K562 (cell line): ENCODE results near the gene ANKRD12. TPM values are rescaled to one million over a fixed set of nuclear protein-coding genes. Genes with fewer than 3 reads are reported as not detected.

ENCODE experiments used
- CHD2 ChIP-seq: IDR thresholded peaks from 2 replicates; pipeline ENCODE4 v1.6.1; 2011; ENCODE audit warnings: low read depth, low read length
- CREB1 ChIP-seq, 2 experiments: sonication (generic) in 1 of 2; formaldehyde crosslinking in 1 of 2; IDR thresholded peaks; 2 replicates each; pipeline versions ENCODE4 v1.6.1 to v1.8.0; 2012 to 2022; ENCODE audit warnings: inconsistent platforms in 1 of 2, mild to moderate bottlenecking in 1 of 2, missing genetic modification reagents in 1 of 2, moderate library complexity in 1 of 2
- E2F1 ChIP-seq: sonication (generic); formaldehyde crosslinking; IDR thresholded peaks from 2 replicates; pipeline ENCODE4 v1.8.1; 2023; ENCODE audit warnings: mild to moderate bottlenecking, missing genetic modification reagents, moderate library complexity
- LEF1 ChIP-seq: fragments of 450-650 bp; IDR thresholded peaks from 2 replicates; pipeline ENCODE4 v1.6.1; 2016; ENCODE audit warnings: mild to moderate bottlenecking
- SNIP1 ChIP-seq: fragments of 450-650 bp; IDR thresholded peaks from 2 replicates; pipeline ENCODE4 v1.7.1; 2017; ENCODE audit warnings: low read depth, mild to moderate bottlenecking
- TEAD1 ChIP-seq, 2 experiments: fragments of 450-650 bp in 1 of 2; sonication (generic) in 1 of 2; formaldehyde crosslinking; IDR thresholded peaks; 2 replicates each; pipeline versions ENCODE4 v1.4.0 to v1.8.0; 2020 to 2022; ENCODE audit warnings: mild to moderate bottlenecking in 2 of 2, missing genetic modification reagents in 1 of 2
- ZC3H11A ChIP-seq: IDR thresholded peaks from 2 replicates; pipeline ENCODE4 v1.6.1; 2012; ENCODE audit warnings: low read depth, low read length, improper control_type of control experiment
- ZEB2 ChIP-seq: fragments of 450-650 bp; IDR thresholded peaks from 2 replicates; pipeline ENCODE4 v1.6.1; 2016
- ZFPM2 ChIP-seq: fragments of 250-450 bp; sonication (Bioruptor Pico); IDR thresholded peaks from 2 replicates; pipeline ENCODE4 v1.5.1; 2022; ENCODE audit warnings: mild to moderate bottlenecking
- polyA plus RNA-seq, 8 experiments: library from polyadenylated mRNA; depleted of rRNA in 4 of 8; stranded (reverse) in 5 of 8; unstranded in 3 of 8; fragments of >200 nt; fragmentation: Nextera tagmentation in 2 of 8; fragmentation: Illumina TruSeq in 1 of 8; extraction: Ambion mirVana in 2 of 8; extraction: Trizol in 1 of 8; gene quantifications; 2 replicates each; pipeline versions ENCODE4 v1.2.1 to v1.2.3, GENCODE V29; 2011 to 2014; ENCODE audit warnings: inconsistent platforms in 1 of 8, missing spikeins in 1 of 8
- total RNA-seq, 7 experiments: library from RNA; depleted of rRNA in 6 of 7; stranded (reverse); fragments of >200 nt in 6 of 7; fragmentation: Illumina TruSeq in 2 of 7; extraction: Trizol in 2 of 7; gene quantifications; 2 replicates each; pipeline versions ENCODE4 v1.2.1 to v1.2.3, GENCODE V29; 2011 to 2021; ENCODE audit warnings: low replicate concordance in 1 of 7
- TF ChIP-seq, protein P1 (sequence below): fragments of 250-450 bp; sonication (Bioruptor Pico); IDR thresholded peaks from 2 replicates; pipeline ENCODE4 v1.4.0; 2020
- TF ChIP-seq, protein P2 (sequence below), 3 experiments: IDR thresholded peaks in 2 of 3; conservative IDR thresholded peaks in 1 of 3; 2 replicates each; pipeline ENCODE4 v1.5.1; 2011 to 2012; ENCODE audit warnings: low read length in 3 of 3, mild to moderate bottlenecking in 3 of 3, control low read depth in 2 of 3, improper control_type of control experiment in 1 of 3, inconsistent platforms in 1 of 3, low read depth in 1 of 3, mixed read lengths in 1 of 3, moderate library complexity in 1 of 3; ENCODE audit not compliant: insufficient read depth in 2 of 3

The ANKRD12 gene
- total and polyA plus RNA-seq, 9 of the 15 experiments (the other 6 are each of a cell fraction or from before 2014, with no cell fraction given), result 6.6 to 28.2 (median 16.0) TPM

DNA sequence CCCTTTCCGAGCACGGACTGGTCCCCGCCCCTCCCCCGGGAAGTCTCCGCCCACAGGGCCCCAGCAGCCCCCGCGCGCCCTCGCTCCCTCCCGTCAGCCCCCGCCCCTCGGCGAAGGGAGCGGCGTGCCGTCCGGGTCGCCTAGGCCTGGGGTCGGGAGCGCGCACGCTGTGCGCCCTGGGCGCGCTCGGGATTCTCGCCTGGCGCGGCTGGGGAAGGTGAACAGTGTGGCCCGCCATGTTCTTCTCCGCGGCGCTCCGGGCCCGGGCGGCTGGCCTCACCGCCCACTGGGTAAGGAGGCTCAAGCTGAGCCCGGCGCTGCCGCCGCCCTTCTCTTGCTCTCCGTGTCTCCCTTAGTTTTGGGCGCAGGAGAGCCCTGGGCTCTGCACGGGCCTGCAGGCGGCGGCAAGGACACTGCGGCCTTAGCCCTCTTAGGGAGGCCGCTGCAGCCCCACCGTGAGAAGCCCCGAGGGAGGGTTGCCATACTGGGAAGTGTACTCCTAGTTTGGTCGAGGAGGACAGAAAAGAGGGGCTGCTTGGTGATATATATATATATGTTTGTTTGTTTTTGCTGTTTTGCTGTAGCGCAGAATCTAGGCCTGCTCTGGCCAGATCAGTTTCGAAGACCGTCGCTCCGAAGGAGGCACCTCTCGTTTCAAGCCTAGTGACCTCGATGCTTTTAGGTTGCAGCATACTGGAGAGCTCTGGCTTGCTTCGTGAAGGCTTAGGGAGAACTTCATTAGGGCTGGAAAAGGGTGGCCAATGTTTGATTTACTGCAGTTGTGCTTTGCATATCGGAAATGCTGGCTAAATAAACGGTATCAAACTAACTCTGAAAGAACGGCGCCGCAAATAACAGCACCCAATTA, 33.8 kb upstream of the ANKRD12 start, which contains the start of gene NDUFV2 (continued):
- TF ChIP-seq E2F1 (CRISPR knock-in tag), result peak; percentile 72
- TF ChIP-seq SNIP1, result no peak
- TF ChIP-seq ZFPM2, result 0 out of 2 replicates have a peak, but pooled peaks have one; percentile 49
- peak; percentile 83 for TF ChIP-seq CHD2
- TF ChIP-seq, protein P1, sequence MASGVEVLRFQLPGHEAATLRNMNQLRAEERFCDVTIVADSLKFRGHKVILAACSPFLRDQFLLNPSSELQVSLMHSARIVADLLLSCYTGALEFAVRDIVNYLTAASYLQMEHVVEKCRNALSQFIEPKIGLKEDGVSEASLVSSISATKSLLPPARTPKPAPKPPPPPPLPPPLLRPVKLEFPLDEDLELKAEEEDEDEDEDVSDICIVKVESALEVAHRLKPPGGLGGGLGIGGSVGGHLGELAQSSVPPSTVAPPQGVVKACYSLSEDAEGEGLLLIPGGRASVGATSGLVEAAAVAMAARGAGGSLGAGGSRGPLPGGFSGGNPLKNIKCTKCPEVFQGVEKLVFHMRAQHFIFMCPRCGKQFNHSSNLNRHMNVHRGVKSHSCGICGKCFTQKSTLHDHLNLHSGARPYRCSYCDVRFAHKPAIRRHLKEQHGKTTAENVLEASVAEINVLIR (CRISPR knock-in tag), result no peak
- TF ChIP-seq, protein P2, sequence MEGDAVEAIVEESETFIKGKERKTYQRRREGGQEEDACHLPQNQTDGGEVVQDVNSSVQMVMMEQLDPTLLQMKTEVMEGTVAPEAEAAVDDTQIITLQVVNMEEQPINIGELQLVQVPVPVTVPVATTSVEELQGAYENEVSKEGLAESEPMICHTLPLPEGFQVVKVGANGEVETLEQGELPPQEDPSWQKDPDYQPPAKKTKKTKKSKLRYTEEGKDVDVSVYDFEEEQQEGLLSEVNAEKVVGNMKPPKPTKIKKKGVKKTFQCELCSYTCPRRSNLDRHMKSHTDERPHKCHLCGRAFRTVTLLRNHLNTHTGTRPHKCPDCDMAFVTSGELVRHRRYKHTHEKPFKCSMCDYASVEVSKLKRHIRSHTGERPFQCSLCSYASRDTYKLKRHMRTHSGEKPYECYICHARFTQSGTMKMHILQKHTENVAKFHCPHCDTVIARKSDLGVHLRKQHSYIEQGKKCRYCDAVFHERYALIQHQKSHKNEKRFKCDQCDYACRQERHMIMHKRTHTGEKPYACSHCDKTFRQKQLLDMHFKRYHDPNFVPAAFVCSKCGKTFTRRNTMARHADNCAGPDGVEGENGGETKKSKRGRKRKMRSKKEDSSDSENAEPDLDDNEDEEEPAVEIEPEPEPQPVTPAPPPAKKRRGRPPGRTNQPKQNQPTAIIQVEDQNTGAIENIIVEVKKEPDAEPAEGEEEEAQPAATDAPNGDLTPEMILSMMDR (IDR thresholded peaks at IDR 0.05 in 2 of 3, conservative IDR thresholded peaks at IDR 0.05 in 1 of 3; ENCODE audit: insufficient read depth in 2 of 3, low read depth in 1 of 3, low read length in 3 of 3), result 0 out of 6 replicates have a peak, but pooled peaks of 1 of the 3 experiments have one; percentile 5
- peak; percentile 35; the same call in 1 of the 2 replicates for TF ChIP-seq CREB1 (IDR thresholded peaks at IDR 0.05)
- TF ChIP-seq CREB1 (CRISPR knock-in tag; IDR thresholded peaks at IDR 0.05), result peak; percentile 77
- TF ChIP-seq ZC3H11A, result no peak
- TF ChIP-seq TEAD1 (CRISPR knock-in tag; IDR thresholded peaks at IDR 0.05), result peak; percentile 7 to 69; a peak in 2 of 4 replicates
- TF ChIP-seq LEF1, result peak; percentile 16; the same call in 1 of the 2 replicates
- no peak for TF ChIP-seq ZEB2
